Measurements from ENCODE around the gene FTCD.
"Not testable (repeated sequence)": the region's sequence is repeated elsewhere in the genome, so short reads cannot be mapped to it uniquely, and the experiment has no call there.

FTCD gene

GRCh38 chr21:46170436-46171193 is 15.2 kb upstream of the FTCD start:
- not testable (repeated sequence) for DNase-seq

DNA sequence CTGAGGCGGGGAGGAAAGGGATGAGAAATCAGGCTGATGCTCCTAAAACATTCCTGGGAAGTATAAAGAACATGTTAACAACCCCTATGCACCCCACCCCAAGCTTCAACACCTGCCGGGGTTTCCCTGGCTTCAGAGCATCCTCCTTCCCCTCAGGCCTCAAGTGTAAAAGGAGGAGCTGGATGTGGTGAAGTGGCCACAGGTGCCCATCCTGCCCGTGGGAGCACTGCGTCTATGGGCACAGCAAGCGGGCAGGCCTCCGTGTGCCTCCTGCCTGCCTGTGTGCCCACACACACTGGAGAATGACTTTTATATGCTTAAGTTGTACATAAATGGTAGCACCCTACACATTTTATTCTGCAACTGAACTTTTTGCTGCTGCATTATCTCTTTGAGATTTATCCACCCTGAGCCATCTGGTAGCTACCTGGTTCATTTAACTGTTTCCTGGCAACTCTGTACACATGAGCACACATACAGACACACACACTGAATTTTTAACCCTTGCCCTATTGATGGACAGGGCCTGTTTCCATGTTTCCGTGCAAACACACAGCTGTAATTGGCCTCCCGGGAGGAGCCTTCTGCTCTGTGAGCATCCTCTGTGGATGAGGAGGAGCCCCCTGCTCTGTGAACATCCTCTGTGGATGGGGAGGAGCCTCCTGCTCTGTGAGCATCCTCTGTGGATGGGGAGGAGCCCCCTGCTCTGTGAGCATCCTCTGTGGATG is 13.4 kb upstream of the FTCD start:
- no peak for DNase-seq

DNA sequence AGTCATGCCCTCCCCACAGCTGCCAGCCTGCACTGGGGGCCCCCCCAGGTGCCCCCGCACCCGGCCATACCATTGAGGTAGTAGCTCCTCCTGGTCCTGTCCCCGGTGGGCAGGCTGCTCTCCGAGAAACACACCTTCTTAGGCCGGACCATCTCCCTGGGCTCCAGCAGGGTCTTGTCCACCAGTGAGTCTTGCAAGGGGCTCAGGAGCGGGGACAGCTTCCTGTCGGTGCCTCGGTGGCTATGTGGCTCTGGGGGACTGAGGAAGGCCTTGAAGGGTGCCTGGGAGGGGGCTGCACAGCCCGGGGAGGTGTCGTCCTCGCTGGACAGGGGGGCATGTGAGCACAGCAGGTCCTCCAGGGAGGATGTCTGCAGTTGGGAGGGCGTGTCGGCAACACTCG is 12.9 kb upstream of the FTCD start:
- DNase-seq, result no peak

DNA sequence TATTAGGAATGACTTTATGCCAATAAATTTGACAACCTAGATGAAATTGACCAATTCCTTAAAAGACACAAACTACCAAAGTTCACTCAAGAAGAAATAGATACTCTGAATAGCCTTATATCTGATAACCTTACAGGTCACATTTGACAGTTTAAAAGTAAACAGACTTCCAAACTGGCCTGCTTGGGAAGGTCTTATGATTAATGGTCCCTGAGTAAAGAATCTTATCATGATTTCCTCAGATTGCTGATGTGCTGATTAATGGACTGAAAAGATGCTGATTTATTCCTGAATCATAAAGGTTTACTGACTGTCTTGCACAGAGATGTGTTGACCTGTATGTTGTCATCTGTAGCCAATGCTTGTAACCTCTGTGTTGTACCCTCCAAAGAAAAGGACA is 9.7 kb upstream of the FTCD start:
- DNase-seq, result no peak

- DNase-seq, result no peak
These were observed 8.0 kb upstream of the FTCD start for GRCh38 chr21:46163380-46163779.

GRCh38 chr21:46161633-46162592 is 6.5 kb upstream of the FTCD start:
- DNase-seq, result no peak

GRCh38 chr21:46160907-46161632 is 5.7 kb upstream of the FTCD start:
- no peak for DNase-seq

DNA sequence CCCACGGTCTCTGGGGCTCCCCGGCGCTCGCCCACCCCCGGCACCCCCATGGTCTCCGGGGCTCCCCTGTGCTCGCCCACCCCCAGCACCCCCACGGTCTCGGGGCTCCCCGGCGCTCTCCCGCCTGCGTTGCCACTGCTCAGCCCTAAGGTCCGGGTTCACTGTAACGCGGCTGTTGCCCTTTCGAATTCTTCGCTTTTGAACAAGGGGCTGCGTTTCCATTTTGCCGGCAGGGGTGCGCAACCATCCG is 5.2 kb upstream of the FTCD start:
- no peak for DNase-seq

DNA sequence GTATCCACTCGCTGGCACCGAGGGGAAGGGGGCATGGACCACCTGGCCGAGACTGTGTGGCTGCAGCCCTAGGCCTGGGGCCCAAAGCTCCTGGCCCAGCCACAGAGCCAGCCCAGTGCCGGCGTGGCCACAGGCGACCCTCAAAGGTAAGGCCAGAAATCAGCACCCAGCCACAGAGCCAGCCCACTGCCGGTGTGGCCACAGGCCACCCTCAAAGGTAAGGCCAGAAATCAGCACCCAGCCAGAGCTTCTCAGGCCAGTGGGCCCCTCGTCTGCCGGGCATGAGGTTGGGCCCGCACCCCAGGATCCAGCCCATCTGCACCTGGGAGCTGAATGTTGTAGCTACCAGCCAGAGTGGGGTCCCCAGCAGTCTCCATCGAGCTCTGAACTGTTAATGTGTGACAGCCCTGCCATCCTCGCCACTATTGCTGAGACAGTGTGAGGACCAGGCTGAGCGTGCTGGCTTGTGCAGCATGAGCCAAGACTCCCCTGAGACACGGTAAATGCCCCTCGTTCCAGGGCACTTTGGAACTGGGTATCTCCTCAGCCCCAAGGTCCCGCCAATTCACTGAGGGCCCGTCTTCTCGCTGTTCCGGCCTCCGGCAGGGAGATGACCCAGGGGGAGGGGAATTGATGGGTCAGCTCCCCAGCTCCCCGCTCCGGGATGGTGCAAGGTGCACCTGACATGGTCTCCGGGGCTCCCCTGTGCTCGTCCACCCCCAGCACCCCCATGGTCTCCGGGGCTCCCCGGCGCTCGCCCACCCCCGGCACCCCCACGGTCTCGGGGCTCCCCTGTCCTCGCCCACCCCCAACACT is 4.7 kb upstream of the FTCD start:
- no peak for DNase-seq

DNA sequence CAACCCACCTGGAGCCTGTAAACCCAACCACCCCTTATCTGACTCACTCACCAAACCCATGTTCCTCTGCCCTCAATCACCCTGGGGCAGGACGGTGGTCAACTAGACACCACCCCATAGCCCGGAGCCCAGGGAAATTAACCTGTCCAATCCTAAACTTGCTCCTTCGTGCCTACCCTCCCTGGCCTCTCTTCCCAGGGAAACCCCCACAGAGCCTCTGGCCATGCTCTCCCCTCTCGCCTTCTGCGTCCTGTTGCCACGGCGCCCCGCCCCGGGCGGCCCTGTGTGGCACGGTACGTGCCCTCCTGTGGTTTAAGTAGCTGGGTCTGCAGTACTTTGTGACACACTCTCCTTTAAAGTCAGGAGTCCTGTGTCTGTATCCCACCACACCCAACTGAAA is 4.0 kb upstream of the FTCD start:
- no peak for DNase-seq

GRCh38 chr21:46158666-46159300 is 3.4 kb upstream of the FTCD start:
- DNase-seq, result no peak

DNA sequence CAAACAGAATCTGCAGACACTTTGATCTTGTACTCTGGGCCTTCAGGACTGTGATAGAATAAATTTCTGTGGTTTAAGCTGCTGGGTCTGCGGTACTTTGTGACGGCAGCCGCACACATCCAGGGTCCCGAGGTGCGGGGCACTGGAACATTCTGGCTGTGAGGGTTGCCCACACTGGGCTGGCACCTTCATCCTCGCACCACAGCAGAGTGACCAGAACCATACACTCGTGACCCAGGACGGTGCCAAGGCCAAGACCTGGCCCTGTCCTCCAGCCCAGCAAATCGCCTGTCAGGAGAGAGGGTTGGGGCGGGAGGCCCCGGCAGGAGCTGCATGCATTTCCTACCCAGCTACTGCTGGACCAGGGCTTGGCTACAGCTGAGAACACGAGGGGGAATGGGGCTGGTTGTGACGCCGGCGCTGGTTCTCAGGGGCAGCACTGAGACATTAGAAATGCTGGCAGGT is 2.6 kb upstream of the FTCD start:
- no peak for DNase-seq

- DNase-seq, result no peak
These were observed 2.1 kb upstream of the FTCD start for GRCh38 chr21:46157396-46157986.

DNA sequence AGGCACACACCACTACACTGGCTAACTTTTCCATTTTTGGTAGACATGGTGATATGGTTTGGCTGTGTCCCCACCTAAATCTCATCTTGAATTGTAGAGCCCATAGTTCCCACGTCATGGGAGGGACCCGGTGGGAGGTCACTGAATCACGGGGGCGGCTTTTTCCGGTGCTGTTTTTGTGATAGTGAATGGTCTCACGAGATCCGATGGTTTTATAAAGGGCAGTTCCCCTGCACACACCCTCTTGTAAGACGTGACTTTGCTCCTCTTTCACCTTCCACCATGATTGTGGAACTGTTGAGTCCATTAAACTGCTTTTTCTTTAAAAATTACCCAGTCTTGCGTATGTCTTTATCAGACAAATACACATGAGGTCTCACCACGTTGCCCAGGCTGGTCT is 1.3 kb upstream of the FTCD start:
- no peak for DNase-seq

DNA sequence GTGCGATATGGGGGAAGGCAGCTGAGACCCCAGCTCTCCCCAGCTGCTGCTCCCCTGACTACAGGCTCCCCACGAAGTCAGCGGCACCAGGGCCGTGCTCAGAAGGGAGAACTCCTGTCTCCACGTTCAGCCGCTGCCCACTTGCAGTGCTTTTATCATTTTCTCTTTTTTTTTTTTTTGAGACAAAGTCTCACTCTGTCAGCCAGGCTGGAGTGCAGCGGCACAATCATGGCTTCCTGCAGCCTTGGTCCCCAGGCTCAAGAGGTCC is 933 bp upstream of the FTCD start:
- no peak for DNase-seq

- DNase-seq, result no peak
These were observed 345 bp downstream of the FTCD start for GRCh38 chr21:46154955-46155513.

- no peak for DNase-seq
These were observed 1.0 kb downstream of the FTCD start for GRCh38 chr21:46154155-46154954.

DNA sequence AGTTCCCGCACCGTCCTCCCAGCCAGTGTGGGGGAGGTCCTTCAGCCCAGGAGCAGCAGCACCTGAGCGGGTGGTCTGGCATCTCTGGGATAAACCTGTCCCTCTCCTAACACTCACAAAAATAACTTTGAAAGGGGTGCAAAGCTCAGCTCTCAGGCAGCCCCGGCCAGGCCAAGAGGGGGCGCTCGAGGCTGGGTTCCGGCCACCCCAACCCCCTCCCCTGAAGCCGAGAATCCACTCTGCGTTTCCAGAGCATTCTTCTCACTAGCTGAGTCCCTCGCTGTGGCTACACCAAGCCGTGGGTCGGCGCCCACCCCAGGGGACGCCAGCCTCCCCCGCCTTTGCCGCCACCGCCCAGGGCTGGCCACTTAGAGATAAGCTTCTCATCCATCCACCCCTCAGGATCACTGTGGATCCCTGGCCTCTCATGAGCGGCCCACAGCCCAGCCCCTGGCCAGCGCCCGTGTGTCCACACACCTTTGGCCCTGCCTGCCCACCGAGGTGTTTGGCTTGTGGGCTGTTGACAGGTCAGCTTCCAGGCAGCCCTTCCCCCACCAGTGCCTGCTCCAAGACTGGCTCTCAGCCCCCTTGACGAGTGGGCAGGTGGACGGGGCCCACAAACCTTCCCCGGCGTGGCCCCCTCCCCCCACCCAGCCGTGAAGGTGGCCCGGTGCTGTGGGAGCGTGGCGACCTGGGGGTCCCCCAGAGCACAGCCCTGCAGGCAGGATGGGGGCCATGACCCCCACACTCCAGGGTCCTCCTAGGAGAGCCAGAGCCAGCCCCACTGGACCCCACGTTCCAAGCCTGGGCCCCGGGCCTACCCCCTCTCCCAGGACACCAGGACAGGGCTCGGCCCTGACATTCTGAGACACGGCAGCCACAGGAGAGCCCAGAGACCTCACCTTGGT is 1.9 kb downstream of the FTCD start:
- DNase-seq, result no peak

GRCh38 chr21:46152927-46153246 is 2.5 kb downstream of the FTCD start:
- DNase-seq, result no peak
